ELR (cell line): Measurements from ENCODE around the gene TSC2.
A peak's percentile ranks its signal among the peaks of the same experiment; 100 is the strongest.

Source experiments
- DNase-seq: peaks from one replicate; pipeline ENCODE4 v3.0.0-alpha.2; 2015; ENCODE audit warnings: low read depth

The TSC2 gene

DNA sequence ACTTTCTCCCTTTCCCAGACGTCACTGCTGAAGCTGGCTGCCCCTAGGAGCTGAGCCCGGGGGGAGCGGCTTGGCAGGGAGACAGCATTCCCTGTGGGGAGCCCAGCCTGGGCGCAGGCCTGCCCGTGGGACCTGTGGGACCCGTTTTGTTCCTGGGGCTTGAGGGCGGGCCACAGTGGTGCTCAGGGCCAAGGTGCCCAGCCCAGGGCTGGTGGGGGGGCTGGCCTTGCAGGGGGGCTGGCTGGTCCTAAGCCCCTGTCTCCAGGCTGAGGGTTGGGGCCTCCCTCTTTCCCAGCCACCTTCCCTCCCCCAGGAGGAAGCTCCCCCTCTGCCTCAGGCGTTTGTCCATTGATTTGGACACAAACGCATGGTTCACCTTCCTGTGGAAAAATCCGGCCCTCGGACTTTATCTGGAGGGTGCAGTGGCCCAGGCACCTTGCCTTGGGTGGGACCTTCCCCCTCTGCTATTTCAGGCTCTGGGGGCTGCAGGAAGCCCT, 16.7 kb upstream of the TSC2 start:
- no peak for DNase-seq

DNA sequence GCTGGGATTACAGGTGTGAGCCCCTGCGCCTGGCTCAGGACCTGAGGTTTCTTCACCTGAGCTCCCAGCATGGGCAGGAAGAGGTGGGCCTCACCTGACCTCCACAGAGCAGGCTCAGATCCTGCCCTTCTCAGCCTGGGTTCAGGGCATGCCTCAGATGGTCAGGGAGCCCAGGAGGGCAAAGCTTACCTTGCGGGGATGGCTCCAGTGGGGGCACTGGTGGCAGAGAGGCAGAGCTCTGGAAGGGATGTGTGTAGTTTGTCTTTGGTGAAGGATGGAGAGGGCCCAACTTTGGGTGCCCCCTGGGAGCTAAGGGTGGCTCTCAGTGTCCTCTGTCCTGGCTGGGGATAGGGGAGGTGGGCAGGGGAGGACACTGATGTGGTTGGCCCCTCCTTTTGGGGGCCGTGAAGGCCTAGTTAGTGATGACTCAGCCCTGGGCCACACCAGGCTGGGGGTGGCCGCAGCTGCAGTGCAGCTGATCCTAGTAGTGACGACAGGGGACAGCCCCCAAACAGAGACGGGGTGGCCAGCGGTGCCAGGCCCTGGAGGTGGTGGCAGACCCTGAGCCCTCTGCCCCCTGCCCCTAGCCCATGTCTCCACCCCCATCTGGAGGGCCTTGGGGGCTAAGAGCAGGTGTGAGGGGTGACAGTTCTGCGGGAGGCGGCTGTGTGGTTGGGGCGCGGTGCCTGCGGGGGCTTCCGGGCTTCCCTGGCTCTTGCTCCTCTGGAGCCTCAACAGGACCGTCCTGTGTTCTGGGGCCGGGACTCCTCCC, 15.3 kb upstream of the TSC2 start:
- peak; percentile 43 for DNase-seq

DNA sequence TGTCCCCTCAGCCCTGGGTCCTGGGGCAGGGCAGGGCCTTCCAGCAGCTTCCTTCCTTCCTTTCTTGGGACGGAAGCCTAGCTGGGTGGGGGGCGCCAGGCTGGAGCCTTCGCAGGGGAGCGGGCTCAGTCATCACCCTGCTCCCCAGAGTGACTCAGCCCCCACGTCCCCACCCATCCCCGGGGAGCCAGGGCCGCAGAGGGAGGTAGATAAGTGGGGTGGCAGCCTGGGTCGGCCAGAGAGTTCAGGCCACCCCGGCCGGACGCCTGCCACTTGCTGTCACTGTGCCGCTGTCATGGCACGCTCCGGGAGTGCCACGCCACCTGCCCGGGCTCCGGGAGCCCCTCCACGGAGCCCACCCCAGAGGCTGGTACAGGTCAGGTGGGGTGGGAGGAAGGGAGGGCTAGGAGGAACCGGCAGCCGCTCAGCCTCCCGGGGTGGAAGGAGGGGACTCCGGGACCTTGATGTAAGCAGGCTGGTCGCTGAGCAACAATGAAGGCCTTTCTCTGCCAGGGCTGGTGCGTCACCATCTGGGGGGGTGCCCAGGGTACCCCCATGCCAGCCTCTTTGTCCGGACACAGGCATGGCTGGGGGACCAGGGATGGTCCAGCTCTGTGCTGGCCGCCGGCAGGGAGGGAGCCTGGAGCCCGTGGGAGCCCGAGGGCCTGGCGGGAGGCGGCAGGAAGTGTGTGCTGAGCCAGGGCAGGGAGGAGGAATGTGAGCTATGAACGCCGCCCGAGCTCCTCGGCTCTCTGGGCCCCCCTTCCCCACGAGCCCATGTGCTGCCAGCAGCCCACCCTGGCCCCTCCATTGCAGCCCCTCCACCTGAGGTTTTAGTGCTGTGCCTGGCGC, 14.5 kb upstream of the TSC2 start:
- peak; percentile 80 for DNase-seq

DNA sequence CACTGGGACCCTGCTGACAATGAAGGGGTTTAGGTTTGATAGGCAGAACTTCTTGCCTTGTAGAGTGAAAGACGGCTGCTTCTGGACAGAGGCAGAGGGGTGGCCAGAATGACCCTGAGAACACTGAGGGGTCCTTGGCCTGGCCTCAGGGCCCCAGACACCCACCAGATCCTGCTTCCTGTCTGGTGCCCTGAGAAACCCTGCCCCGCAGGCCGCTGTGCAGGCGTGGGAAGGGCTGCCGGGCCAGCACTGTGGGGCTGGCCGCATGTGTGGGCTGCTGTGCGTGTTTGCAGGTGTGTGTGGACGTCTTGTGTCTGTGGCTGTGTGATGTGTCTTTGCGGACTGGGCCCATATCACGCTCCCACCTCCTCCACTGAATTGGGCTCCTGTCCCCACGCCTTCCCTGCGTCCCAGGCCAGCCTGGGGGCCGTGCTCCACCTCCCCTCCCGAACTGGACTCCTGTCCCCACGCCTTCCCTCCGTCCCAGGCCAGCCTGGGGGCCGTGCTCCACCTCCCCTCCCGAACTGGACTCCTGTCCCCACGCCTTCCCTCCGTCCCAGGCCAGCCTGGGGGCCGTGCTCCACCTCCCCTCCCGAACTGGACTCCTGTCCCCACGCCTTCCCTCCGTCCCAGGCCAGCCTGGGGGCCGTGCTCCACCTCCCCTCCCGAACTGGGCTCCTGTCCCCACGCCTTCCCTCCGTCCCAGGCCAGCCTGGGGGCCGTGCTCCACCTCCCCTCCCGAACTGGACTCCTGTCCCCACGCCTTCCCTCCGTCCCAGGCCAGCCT, 13.7 kb upstream of the TSC2 start:
- DNase-seq: peak; percentile 32

DNA sequence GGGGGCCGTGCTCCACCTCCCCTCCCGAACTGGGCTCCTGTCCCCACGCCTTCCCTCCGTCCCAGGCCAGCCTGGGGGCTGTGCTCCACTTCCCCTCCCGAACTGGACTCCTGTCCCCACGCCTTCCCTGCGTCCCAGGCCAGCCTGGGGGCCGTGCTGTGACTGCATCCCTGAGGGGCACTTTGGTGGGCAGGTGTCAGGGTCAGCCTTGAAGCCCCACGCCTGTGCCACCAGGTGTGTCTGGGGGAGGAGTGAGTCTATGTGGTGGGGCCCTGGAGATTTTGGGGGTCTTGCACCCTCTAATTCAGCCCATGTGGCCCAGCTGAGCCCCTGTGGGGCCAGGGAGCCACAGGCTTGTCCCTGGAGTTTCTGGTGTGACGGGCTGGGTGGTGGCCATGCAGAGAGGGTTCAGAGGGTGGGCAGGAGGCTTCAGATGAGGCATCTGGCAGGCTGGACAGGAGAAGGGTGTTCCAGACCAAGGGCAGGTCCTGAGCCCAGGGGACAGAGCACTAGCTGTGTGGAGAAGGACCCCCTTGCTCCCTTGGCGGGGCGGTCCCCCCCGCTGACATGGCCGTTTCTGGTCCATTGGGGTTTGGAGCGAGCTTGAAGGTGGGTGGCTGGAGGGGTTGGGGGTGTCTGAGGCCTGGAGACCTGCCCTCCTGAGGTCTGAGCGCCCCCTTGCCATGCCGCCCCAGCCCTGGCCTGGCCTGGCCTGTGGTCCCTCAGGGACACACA, 12.9 kb upstream of the TSC2 start:
- no peak for DNase-seq

DNA sequence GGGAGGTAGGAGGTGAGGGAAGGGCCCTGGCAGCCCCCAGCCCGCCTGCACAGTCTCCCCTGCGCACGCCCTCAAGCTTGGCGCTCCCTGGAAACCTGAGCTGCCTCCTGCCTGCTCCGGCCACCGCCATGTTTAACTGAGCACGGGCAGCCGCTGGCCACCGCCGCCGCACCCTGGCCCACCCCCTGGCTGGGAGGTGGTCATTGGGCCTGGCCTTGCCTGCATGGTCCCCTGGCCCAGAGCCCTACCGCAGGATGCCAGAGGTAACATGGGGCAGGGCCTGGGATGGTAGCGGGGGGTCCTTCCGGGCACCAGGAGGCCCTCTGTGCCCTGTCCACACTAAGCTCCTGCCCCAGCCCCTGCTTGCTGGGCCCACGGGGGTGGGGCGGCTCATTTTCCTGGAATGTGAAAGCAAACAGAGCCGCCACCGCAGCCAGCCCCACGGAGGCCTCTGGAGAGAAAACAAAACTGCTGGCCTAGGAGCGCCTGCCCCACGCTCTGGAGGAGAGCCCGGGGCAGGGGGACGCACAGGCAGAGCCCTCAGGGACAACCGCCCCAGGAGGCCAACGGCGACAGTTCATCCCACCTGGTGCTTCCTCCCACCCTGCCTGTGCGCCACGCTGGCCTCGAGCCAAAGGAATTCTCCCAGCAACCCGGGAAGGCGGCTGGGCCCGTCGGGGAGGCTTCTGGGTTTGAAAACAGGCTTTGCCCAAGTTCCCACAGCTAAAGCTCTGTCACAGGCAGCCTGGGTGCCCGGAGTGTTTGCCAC, 12.2 kb upstream of the TSC2 start:
- DNase-seq: peak; percentile 81

DNA sequence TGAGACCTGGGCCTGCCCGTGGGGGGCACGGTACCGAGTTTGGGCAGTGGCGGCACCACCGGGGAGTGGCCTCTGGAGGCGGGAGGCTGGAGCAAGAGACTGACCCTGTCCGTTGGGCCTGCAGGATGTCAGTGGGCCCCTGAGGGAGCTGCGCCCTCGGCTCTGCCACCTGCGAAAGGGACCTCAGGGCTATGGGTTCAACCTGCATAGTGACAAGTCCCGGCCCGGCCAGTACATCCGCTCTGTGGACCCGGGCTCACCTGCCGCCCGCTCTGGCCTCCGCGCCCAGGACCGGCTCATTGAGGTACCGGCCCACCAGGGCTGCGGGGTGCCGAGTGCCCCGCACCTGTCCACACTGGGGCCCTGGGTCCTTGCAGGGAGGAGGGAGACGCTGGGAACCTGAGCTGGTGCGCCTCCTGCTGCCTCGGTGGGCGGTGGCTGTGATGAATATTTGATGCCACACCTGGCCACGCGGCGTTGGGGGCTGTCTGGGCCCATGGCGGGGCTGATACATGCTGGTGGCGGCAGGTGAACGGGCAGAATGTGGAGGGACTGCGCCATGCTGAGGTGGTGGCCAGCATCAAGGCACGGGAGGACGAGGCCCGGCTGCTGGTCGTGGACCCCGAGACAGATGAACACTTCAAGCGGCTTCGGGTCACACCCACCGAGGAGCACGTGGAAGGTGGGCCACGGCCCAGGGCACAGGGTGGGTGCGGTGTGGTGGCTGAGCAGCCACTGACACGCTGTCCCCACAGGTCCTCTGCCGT, 11.4 kb upstream of the TSC2 start:
- DNase-seq: no peak

DNA sequence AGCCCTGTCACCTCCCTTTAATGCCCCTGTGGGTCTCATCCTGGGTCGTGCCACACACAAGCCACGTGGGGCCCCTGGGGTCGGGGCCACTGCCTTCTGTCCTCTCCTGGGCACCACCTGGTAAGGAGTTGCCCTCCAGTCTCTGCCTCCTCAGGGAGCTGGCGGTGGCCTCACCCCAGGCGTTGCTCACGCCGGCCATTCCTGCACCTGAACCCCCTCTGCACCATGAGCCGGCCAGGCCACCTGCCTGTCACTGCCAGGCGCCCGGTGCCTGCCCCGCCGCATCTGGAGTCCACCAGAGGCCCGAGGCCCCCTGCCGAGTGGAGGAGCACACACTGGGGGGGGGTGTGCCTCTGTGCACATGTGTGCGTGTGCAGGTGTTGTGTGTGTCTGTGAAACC, 10.7 kb upstream of the TSC2 start:
- no peak for DNase-seq

DNA sequence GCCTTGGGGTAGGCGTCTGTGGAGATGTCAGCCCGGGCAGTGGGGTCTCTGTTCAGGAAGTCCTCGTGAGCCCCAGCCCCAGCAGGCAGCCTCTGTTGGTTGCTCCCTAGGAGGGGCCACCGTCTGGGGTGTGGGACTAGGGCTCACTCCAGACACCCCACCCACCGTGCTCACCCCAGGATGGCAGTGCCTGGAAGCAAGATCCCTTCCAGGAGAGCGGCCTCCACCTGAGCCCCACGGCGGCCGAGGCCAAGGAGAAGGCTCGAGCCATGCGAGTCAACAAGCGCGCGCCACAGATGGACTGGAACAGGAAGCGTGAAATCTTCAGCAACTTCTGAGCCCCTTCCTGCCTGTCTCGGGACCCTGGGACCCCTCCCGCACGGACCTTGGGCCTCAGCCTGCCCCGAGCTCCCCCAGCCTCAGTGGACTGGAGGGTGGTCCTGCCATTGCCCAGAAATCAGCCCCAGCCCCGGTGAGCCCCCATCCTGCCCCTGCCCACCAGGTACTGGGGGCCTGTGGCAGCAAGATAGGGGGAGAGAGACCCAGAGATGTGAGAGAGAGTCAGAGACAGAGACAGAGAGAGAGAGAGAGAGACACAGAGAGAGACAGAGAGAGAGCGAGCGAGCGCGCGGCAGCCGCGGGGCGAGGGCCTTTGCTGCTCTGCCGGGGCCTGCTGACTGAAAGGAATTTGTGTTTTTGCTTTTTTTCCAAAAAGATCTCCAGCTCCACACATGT, 10.0 kb upstream of the TSC2 start:
- DNase-seq: no peak

DNA sequence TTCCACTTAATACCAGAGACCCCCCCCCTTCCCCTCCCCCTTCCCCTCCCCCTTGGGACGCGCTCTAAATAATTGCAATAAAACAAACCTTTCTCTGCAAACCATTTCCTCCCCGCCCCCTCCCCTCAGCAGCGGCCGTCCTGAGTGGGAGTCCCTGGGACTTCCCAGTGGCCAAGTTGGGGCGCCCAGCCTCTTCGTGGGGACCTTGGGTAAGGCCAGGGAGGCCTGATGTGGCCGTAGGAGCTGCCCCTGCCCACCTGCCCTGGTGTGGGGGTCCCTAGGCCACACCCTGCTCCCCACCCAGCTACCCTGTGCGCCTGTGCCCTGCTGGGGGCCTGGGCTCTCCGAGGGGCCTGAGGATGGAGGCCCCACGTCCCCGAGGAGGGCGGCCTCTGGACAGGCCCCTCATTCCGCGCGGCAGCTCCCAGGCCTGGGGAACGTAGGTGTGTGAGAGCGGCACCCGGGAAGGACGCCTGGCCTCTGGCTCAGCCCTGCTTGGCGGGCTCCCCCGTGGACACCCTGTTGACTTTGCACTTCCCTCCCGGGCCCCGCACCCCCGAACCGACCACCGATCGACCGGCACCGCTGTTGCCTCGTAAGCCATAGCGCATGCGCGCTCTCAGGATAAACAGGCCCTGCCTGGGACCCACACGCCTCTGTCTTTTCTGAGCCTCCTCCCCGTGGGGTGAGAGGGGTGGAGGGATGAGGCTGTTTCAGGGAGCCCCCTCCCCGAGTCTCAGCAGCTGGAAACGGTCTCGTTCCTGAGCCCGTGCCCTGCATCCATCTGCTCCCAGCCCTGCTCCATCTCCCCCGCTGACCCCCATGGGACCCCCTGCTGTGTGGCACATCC, 9.2 kb upstream of the TSC2 start:
- no peak for DNase-seq

DNA sequence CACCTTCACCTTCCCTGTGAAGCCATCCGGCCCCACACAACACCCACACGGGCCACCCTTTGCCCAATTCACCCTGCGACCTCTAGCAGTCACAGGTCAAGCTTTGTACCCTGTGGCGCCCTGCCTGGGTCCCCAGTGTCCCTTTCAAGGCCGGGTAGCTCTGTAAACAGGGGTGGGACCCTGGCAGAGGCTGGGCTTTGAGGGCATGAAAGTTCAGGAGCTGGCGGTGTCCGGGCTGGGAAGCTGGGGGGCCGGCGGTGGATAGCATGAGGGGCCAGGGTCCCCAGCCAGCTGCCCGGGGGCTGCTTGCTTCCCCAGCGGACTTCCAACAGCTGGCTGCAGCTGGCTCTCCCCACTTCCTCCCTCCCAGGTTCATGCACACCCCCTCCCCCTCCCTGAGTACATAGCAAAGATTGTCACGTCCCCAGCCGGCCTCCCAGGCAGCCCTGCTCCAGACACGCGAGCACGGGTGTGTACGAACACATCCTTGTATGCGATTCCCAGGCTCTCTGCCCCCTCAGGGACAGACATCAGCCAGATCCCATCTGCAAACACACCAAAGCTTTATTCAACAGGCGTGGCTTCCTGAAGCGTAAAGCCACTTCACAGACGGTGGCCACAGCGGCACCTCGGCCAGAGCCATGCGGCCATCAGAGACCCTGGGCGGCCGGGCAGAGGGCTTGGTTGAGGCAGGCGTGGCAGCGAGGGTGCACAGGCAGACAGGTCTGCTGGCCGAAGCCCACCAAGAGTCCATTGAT, 8.3 kb upstream of the TSC2 start:
- no peak for DNase-seq

DNA sequence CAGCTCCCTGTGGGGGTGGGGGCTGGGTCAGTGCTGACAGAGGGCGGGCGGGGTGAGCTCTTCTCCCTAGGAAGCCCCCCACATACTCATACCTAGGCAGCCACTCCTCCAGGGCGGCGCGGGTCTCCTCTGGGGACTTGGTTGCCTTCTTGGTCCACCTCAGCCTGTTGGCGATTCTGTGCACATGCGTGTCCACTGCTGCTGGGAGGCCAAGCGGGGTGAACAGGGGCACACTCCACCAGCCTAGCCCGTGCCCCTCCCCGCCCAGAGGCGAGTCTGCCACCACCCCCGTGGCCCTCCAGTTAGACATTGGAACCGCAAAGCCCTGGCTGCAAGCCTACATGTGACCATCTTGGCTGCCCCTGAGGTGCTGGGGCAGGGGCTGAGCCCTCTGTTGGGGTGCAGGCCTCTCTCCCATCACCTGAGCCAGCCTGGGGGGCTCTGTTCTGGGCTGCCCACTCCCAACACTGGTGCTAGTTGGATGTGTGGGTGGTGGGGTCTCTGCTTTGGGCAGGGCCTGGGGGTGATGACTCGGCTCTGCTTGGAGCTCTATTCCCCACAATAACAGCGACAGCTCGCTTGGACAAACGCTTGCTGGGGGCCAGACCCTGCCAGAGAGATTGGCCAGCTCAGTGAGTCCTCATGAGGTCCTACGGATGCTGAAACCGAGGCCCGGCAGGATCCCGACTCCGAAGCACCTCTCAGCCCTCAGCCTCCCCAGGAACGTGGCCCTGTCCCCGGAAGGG, 7.6 kb upstream of the TSC2 start:
- peak; percentile 36 for DNase-seq

DNA sequence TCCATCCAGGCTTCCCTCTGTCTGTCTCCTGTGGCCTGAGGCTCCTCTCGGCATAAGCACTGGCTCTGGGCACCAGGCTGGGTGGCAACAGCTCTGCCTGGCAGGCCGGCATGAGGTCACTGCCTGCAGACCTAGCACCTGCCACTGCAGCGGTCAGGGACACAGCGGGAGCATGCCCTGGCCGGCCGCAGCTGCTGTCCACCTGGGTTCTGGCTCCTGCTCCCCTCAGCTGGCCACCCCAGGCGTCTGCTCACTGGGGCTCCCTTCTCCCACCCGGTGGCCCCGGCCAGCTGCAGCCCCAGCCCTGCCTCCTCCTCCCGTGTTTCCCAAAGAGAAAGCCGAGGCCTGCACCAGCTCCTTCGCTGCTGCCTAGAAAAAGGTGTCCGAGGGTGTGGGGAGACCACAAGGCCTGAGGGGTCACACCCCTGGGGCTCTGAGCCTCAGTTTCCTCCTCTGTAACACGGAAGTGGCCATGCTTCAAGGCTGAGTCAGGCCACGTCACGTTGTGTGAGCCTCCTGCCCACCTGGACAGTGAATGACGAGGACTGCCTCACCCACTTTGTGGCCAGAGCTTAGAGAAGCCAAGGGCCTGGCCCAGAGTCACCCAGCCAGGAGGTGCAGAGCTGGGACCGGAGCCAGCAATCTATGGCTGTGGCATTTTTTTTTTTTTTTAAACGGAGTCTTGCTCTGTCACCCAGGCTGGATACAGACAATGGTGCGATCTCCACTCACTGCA, 6.8 kb upstream of the TSC2 start:
- peak; percentile 80 for DNase-seq

DNA sequence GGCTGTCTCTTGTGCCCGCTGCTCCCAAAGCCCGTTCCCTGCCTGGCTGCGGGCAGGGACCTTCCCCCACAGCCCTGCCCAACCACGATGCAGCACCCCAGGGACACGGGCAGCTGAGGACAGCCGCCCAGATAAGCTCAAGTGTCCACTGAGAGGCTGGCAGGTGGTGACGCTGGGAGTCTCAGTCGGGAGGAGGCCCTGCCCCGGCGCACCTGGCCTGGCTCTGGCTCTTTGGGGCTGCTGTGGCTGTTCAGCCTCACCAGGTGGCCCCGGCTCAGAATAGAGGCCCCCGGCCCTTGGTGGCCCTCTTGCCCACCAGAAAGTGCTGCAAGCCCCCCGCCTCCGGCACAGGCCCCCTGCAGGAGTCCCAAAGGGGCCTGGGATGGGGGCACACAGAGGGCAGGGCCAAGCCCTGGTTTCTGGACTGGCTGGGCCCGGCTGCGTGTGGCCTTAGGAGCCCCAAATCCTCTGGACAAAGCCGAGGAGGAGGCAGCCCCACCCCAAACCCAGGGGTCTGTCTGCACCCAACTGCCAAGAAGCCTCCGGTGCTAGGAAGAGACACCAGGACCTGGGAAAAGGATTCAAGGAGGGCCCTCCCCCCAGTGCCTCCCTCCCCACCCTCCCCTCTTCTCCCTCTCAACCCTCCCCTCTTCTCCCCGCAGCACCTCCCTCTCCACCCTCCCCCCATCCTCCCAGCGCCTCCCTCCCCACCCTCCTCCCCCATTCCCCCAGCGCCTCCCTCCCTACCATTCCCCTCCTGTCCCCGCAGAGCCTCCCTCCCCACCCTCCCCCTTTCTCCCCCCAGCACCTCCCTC, 5.4 kb upstream of the TSC2 start:
- DNase-seq: no peak

DNA sequence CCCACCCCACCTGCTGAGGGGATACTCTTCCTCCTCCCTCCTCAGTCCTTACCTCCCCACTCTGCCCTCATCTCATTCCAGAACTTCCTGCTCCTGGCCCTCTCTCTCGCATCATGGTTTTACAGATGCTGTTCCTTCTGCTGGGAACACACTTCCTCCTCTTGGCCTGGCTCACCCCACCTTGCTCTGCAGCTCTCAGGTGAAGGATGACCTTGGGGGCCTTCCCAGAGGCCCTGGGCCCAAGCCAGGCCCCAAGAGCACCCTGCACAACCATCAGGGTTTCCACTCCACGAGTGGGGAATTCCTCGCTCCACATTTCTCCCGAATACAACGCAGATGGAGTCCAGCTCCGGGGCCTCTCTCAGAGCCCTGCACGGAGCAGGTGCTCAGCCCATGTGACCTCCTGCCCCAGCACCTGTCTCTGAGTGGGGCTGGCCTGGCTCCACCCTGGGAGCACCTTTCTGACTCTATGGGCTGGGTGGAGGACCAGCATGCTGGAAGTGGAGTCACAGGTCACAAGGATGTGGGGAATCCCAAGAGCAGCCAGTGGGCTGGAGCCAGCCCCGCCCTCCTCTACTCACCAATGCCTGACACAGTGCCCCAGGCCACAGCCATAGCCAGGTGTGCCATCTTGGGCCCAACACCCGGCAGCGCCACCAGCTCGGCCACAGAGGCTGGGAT, 4.7 kb upstream of the TSC2 start:
- DNase-seq: no peak
